Right atrium auricular region (tissue), 2 donors: Measurements from ENCODE around the gene TMEM135. TPM values are rescaled to one million over a fixed set of nuclear protein-coding genes. Genes with fewer than 3 reads are reported as not detected.
"Not testable (repeated sequence)": the region's sequence is repeated elsewhere in the genome, so short reads cannot be mapped to it uniquely, and the experiment has no call there.

ENCODE experiments used
- DNase-seq: peaks from one replicate; pipeline ENCODE4 v3.0.0-alpha.2; 2019; ENCODE audit warnings: low spot score
- H3K27ac ChIP-seq, 2 donors: fragments of 200-600 bp; sonication (generic); 1 replicate in 1 of 2; 2 replicates in 1 of 2; pipeline ENCODE4 v1.5.1; 2016 to 2019
- H3K27me3 ChIP-seq, 2 donors: fragments of 200-600 bp; sonication (generic); one replicate each; pipeline versions ENCODE4 v1.5.1 to v1.6.0; 2017 to 2019
- H3K36me3 ChIP-seq: fragments of 200-600 bp; sonication (generic); one replicate; pipeline ENCODE4 v1.5.1; 2016
- H3K4me1 ChIP-seq, 2 donors: fragments of 200-600 bp; sonication (generic); one replicate each; pipeline versions ENCODE4 v1.5.1 to v1.6.0; 2017 to 2019
- H3K4me3 ChIP-seq, 2 donors: fragments of 200-600 bp; sonication (generic); 1 replicate in 1 of 2; 2 replicates in 1 of 2; pipeline ENCODE4 v1.5.1; 2017 to 2019; ENCODE audit warnings: mild to moderate bottlenecking in 1 of 2, moderate library complexity in 1 of 2
- H3K9me3 ChIP-seq, 2 donors: fragments of 200-600 bp; sonication (generic); one replicate each; pipeline ENCODE4 v1.5.1; 2019
- total RNA-seq, 2 donors: library from RNA; depleted of rRNA; stranded (reverse); fragments of >200 nt; gene quantifications; one replicate each; pipeline ENCODE4 v1.1.0, GENCODE V29; 2016
- TF ChIP-seq, protein P1 (sequence below), 2 donors: fragments of 200-600 bp; sonication (generic); IDR thresholded peaks; one replicate each; pipeline ENCODE4 v1.5.1; 2019; ENCODE audit warnings: antibody characterized with exemption in 2 of 2

Gene TMEM135
- total RNA-seq: 10 to 100 TPM; 12.2 to 13.0 TPM

DNA sequence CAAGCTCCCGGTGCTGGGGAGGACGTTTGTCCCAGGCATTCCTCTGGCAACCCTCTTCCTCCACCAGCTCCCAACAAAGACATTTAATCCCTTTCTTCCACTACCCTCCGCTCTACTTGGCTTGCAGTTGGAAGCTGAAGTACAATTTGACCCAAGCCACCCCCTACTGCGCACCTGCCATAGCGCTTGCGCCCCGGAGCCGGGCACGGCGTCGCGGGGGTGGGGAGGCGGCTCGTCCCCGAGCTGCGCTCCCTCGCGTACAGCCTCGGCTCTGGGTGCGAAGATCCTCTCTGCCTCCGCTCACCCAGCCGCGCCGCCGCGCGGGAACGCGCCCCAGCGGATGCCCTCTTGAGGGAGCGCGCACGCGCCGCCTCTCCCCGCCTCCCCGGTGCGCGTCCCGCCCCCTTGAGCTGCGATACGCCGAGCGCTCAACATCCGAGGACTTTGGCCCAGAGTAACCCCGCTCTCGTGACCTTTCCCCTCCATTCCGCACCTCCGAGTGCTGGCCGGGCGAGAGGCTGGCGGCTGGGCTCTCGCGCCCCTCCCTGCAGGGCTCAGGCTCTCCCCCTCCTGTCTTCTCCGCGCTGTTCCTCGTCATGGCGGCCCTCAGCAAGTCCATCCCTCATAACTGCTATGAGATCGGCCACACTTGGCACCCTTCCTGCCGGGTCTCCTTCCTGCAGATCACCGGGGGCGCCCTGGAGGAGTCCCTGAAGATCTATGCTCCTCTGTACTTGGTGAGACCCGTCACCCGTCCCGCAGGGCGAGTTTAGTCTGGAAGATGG is at the start of gene TMEM135:
Gene TMEM135 (plus strand): TSS at position 485 of the 785 bp plus-strand sequence. CDS start 112 bp downstream, at position 597.
- H3K4me1 ChIP-seq: peaks cover 0 to 35% of the 10 kb centered on the region in 2 donors
- H3K36me3 ChIP-seq: no peaks in the 10 kb centered on the region
- DNase-seq: peak; percentile 96
- H3K27me3 ChIP-seq: no peaks in the 10 kb centered on the region
- H3K4me3 ChIP-seq: peak within 1 kb of the TSS; percentile 73 to 77
- no peaks in the 10 kb centered on the region for H3K9me3 ChIP-seq
- TF ChIP-seq, protein P1, sequence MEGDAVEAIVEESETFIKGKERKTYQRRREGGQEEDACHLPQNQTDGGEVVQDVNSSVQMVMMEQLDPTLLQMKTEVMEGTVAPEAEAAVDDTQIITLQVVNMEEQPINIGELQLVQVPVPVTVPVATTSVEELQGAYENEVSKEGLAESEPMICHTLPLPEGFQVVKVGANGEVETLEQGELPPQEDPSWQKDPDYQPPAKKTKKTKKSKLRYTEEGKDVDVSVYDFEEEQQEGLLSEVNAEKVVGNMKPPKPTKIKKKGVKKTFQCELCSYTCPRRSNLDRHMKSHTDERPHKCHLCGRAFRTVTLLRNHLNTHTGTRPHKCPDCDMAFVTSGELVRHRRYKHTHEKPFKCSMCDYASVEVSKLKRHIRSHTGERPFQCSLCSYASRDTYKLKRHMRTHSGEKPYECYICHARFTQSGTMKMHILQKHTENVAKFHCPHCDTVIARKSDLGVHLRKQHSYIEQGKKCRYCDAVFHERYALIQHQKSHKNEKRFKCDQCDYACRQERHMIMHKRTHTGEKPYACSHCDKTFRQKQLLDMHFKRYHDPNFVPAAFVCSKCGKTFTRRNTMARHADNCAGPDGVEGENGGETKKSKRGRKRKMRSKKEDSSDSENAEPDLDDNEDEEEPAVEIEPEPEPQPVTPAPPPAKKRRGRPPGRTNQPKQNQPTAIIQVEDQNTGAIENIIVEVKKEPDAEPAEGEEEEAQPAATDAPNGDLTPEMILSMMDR (IDR thresholded peaks at IDR 0.05): peak in 1 of 2 donors; percentile 22
- H3K27ac ChIP-seq: peak within 1 kb of the TSS; percentile 81 to 90

DNA sequence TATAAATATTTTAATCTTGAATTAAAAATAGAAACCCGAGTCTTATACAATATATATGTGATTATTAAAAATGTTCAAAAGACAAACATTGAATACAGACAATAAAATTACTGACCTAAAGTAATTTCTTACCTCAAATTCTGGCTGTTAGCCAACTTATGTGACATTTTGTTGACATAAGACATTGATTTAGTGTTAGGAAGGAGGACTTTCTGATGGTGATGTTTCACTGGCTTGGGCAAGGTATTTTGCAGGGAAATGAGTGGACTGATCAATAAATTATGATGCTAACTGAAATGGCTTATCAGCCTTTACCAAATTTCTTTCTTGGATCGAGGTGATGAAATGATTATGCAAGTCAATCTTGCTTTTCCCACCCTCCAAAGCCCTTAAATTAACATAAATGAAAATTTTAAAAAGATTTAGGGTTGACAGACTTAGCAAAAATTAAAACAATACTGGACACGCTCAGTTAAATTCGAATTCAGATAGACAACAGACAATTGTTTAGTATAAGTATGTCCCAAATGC is 49.3 kb upstream of the TMEM135 start:
- Histone ChIP-seq H3K4me1 (peaks cover 0 to 24% of the 10 kb centered on the region in 2 donors), H3K27ac (no peak overlapping the region), H3K27me3 (no peaks in the 10 kb centered on the region), H3K9me3 (no peaks in the 10 kb centered on the region), H3K4me3 (no peak overlapping the region), H3K36me3 (no peaks in the 10 kb centered on the region)
- no peak for DNase-seq
- TF ChIP-seq, protein P1 (IDR thresholded peaks at IDR 0.05): no peak

DNA sequence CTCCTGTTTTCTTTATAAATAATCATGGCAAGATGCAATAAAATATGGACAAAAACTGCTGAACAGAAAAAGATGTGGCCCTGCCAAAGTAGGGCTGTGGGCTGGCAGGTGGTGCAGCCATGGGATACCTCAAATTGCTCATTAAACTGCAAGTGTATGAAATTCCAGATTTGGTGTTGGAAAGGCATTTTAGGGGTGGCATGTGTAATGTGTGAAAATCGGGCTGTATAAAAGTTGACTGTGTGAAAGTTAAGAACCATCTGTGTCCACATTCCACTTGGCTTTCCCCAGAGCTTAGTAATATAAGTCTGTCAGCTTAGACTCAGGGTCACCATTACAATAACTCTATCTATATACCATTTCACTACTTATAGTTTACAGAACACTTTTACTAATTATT is 47.7 kb upstream of the TMEM135 start:
- Histone ChIP-seq H3K36me3 (no peaks in the 10 kb centered on the region), H3K27ac (peak overlapping the region in 1 of 2 donors; percentile 61), H3K9me3 (no peaks in the 10 kb centered on the region), H3K27me3 (no peaks in the 10 kb centered on the region), H3K4me1 (peaks cover 0 to 15% of the 10 kb centered on the region in 2 donors), H3K4me3 (no peak overlapping the region)
- TF ChIP-seq, protein P1 (IDR thresholded peaks at IDR 0.05): no peak
- no peak for DNase-seq

DNA sequence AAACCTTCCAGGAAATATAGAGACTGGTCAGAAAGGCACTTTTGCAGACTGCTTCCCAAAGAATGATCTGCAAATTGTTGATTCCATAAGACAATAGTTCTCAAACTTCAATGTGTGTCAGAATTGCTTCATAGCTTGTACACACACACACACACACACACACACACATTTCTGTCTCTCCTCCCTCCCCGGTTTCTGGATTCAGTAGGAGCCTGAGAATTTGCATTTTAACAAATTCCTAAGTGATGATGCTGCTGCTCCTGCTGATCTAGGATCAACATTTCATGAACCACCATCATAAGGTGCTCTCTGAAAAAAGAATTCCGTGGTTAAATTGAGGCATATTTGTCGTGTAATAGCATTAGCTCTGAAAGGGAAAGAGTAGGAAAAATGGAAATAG is 47.2 kb upstream of the TMEM135 start:
- no peak for DNase-seq
- Histone ChIP-seq H3K4me1 (peaks cover 0 to 15% of the 10 kb centered on the region in 2 donors), H3K27me3 (no peaks in the 10 kb centered on the region), H3K36me3 (no peaks in the 10 kb centered on the region), H3K27ac (no peak overlapping the region), H3K9me3 (no peaks in the 10 kb centered on the region), H3K4me3 (no peak overlapping the region)
- TF ChIP-seq, protein P1 (IDR thresholded peaks at IDR 0.05): no peak

DNA sequence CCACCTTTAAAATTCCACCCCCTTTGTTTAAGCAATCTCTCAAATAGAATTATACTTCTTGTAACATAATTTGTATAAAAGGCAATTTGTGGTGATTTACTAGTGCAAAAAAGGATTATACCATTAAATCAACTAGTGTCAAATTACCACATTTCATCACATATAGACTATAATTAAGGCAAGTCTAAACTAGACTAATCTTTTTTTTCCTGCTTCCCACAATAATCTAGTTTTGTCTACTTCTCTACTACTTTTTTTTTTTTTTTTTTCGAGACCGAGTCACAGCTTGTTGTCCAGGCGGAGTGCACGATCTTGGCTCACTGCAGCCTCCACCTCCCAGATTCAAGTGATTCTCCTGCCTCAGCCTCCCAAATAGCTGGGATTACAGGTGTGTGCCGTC is 46.4 kb upstream of the TMEM135 start:
- no peak for DNase-seq

DNA sequence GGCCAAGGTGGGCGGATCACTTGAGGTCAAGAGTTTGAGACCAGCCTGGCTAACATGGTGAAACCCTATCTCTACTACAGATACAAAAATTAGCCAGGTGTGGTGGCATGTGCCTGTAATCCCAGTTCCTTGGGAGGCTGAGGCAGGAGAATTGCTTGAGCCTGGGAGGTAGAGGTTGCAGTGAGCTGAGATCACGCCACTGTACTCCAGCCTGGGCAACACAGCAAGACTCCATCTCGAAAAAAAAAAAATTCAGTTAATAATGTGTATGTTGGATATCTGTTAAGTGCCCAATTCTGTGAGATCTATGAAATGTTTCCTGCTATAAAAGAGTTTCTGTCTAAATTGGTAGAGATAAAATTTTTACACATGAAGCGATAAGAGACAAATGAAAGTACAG is 45.4 kb upstream of the TMEM135 start:
- not testable (repeated sequence) for H3K36me3 ChIP-seq, H3K27ac ChIP-seq, H3K9me3 ChIP-seq, DNase-seq, H3K27me3 ChIP-seq, H3K4me3 ChIP-seq
- peaks cover 0 to 15% of the 10 kb centered on the region in 2 donors for H3K4me1 ChIP-seq

More for the DNA sequence above, 46.4 kb upstream of the TMEM135 start:
- no peaks in the 10 kb centered on the region for H3K27me3 ChIP-seq
- H3K4me1 ChIP-seq: peaks cover 0 to 15% of the 10 kb centered on the region in 2 donors
- H3K27ac ChIP-seq: no peak overlapping the region
- no peaks in the 10 kb centered on the region for H3K9me3 ChIP-seq
- no peaks in the 10 kb centered on the region for H3K36me3 ChIP-seq
- H3K4me3 ChIP-seq: no peak overlapping the region
- TF ChIP-seq, protein P1 (IDR thresholded peaks at IDR 0.05): no peak
